ENCODE data around the gene COG5. TPM values are rescaled to one million over a fixed set of nuclear protein-coding genes. Genes with fewer than 3 reads are reported as not detected.

Gene COG5
- polyA plus RNA-seq (ENCODE audit: insufficient read length): 27.9 TPM

DNA sequence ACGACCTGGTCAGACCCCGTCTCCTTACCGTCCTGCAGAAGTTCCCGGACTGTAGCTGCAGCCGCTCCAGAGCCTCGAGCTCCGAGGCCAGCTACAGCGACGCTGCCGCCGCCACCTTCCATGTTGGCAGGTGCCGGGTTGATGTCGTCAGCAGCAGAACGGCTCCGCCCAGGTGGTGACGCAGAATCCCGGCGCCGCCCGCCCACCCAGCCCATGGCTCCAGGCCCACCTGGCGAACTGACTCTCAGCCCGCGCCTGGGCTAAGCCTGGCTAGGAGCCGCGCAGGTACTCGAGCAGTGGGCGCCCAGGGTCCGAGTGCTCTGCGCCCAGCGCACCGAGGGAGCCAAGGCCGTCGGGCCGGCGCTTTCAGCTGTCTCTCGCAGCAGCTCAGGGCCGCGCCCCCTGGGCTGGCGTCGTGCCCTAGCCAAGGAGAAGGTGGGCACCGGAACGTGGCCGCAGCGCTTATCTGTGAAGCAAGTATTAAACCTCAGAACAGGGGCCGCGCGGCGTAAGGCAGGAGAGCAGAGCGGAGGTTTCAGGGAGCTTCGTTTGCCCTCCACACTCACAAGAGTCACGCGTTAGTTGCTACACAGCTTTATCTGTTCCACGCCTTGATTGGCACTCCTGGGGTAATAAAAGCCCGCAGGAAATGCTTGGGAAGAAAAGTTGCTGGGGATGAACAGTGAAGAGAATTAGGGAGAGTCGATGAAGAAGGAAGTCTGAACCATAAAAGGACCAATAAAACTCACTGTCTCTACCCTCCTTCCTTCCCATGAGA is at the start of gene COG5, which contains the start of gene DUS4L:
Gene COG5 (minus strand): TSS at position 146 of the 778 bp plus-strand sequence. CDS start 24 bp downstream, at position 122.
Gene DUS4L (plus strand): TSS at position 197 of the 778 bp plus-strand sequence. CDS start 3,100 bp downstream, outside the sequence.
- peak; percentile 44 for DNase-seq (ENCODE audit: low read depth)

DNA sequence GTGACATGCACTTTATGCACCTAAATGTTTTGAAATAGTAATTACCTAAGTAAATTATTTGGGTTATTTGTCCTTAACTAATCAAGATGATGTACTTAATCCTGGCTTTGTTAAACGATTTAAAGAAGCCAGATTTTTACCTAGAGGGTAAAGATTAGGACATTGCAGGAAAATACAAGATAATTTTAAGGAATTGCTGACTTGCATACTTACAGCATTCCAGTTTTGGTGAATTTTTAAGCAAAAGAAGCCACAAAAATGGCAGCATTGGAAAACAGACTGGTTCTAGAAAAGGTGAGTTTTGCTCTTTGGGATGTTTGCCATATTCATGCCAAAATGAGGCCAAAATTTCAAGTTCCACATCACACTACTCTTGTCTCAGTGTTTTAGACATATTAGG is 49.7 kb upstream of the COG5 start:
- DNase-seq (ENCODE audit: low read depth): no peak

DNA sequence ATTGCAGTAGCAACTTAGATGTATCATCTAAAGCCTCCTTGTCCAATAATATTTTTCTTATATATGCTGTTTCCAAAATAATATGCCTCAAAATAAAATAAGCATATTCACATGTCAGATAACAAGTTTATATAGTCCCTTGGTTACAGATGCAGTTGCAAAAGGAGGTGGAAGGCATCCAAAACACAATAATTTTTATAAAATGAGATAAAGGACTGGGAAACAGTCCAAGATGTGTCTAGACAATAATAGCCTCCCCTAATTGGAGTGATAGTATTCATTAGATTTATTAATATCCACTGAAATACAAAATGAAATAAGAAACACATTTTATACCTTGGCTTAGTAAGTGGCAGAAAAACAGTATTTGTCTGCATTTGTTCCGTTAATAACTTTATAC is 46.6 kb upstream of the COG5 start:
- DNase-seq (ENCODE audit: low read depth): no peak

DNA sequence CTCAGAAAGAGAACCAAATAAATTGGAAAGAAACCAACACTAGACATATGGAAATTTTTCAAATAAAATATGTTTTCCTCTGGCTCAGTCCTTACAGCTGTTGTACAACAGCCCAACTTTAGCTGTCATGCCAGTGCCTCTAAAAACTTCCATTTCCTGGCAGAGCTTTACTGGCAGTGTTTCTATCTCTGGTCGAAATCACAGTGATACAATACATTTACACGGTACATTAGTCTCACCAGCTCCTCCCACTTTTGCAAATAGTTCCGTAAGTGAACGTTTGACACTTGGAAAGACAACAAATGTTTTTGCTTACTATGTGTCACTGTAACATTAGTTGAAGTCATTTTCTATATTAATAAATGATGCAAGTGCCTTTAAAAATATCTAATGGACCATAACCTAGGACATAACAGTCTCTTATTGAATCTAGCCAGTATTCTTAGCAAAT is 46.1 kb upstream of the COG5 start:
- peak; percentile 34 for DNase-seq (ENCODE audit: low read depth)

DNA sequence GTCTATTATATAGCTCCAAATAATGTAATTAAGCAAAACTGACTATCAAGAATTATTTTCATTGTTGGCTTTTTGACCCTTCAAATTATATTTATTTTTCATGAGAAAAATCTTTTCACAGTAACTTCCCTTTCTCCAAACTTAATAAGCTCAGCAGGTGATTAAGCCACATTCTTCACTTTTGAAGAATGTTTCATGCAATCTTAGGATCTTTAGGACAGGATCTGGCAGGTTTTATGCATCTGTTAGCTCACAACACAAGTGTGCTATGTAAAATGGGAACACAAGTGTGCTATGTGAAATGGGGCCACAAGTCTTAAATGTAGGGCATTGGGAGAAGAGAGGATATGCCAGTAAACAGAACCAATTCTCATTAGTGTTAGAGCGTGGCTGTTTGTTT is 42.6 kb upstream of the COG5 start:
- no peak for DNase-seq (ENCODE audit: low read depth)

DNA sequence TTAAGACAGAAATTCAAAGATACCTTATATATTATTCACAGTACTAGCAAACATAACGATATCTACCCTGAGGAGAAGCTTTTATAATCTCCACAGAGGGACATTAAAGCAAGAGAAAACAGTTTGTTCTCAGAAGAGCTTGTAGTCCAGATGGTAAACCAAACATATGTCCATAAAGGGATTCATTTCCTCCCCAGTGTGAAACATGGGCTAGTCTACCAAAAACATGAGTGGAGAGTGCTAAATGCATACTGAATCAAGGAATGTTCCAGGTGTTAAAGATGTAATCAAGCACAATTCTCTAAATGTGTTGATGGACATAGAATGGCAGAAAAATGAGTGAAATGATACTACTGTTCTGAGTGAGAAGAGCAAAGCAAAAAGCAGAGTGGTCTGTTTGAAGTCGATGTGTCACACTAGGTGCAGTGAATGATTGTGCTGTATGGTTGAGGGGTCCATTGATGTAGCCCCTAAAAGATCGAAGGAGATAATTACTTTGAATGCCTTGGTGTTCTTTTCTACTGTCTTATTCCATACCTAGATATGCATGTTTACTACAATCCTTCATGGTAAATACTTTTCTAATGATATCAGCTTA is 41.6 kb upstream of the COG5 start:
- no peak for DNase-seq (ENCODE audit: low read depth)

DNA sequence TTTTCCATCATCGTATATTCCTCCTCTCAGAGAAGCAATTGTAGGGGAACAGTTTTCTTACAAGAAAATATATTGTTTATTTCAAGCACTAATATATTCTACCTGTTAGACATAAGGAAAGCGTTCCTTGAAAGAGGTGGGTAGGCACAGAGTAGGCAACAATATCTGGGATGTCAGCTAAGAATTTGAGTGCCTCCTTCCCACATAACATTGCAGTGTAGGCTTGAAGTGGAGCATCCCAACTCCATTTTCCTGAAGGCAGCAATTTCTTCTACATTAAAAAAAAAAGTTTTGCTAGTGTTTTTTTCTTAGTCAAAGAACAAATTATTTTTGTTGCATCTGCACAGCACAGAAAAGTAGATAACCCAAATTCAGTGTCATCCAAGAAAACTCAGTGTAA is 37.1 kb upstream of the COG5 start:
- no peak for DNase-seq (ENCODE audit: low read depth)

DNA sequence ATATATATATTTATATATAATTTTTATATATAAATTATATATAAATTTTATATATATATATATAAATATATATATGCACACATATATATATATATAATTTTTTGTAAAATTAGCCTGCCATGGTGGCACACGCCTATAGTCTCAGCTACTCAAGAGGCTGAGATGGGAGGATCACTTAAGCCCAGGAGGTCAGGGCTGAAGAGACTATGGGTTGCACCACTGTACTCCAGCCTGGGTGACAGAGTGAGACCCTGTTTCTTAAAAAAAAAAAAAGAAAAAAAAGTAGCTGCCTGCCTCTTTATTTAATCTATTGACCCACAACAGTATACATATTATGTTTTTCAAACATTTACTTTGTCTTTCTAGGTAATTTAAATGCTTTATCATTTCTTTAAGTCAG is 35.5 kb upstream of the COG5 start:
- DNase-seq (ENCODE audit: low read depth): no peak

DNA sequence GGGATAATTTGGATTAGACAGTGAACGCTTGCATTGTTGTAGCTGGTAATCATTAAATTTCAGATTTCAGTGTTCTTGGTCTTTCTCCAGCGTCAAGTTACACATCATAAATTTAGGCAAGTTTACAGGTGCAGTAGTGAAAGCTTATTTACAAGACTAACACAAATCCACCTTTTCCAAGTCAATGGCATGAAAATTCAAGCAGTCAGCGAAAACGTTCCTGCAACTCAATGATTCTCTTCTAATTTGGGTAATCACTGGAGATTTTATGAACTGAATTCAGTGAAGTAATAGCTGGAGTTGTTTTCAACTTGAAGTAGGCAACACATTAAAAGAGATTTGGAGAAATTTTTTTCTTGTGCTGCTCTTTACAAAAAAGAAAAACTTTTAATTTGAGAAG is 34.2 kb upstream of the COG5 start:
- DNase-seq (ENCODE audit: low read depth): no peak

DNA sequence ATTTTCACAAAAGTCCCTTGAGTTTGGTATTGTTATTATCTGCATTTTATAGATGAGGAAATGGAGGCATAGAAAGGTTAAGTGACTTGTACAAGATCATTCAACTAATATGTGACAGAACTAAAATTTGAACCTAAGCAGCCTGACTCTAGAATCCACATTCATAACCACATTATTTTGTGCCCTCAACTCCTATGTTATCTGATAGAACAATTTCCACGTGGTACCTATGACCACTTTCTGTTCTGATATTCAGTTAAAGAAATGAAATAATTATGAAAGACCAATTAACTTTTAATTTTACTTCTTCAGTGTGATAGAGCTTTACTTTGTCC is 33.8 kb upstream of the COG5 start:
- DNase-seq (ENCODE audit: low read depth): no peak

DNA sequence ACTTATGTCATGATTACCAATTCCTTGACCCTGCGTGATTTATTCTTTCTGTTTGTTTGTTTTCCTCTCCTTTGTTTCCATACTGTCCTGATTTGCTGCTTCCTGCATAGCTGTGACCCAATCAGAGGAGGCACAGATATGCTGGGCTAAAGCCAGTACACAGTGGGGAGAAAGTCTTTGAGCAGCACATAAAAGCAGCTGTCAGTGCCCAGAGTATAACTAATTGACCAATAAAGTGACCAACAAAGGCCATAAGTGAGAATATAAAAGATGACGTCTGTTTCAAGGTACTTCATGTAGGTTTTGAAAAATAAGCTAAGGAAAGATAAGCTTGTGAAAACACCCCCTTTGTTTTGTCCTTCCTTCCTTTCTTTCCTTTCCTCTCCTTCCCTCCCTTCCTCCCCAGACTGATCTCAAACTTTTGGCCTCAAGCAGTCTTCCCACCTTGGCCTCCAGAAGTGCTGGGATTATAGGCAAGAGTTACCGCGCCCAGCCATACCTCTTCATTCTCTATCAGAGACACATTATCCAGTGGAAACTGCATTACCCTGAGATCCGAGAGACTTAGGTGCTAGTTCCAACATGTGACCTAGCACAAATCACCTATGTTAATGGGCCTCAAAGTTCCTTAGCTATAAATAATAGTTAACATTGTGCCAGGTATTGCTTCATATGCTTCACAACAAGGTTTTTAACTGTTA is 33.3 kb upstream of the COG5 start:
- no peak for DNase-seq (ENCODE audit: low read depth)

DNA sequence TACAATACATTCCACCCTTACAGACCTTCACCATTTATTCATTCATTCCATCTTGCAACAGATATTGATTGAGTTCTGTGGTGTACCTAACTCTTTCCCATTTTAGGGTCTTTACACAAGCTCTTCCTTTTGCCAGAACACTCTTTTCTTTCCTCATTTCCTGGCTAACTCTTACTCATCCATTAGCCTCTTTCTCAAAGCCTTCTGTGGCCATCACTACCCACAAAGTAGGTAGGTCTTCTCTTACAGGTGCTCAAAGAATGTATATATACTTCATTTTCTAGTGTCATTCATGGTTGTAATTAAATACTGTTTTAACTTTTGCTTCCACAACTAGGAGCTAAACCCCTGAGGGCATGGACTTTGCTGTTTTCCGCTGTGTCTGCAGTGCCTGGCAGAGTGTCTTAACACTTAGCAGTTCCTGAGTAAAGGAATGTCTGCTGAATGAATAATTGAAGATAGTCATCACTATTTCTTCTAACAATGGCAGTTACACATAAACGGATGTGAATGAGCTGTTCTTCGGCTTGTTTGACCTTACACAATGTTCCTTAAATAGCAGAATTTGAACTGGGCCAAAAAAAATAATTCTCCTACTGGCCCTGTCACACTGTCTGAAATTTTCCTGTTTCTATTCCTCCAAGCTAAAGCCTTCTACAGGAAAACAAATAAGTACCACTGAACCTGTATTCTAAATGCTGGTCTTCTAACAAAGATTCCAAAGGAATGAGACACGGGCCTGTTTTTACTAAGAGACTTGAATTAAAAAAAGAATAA is 31.4 kb upstream of the COG5 start:
- DNase-seq (ENCODE audit: low read depth): no peak

DNA sequence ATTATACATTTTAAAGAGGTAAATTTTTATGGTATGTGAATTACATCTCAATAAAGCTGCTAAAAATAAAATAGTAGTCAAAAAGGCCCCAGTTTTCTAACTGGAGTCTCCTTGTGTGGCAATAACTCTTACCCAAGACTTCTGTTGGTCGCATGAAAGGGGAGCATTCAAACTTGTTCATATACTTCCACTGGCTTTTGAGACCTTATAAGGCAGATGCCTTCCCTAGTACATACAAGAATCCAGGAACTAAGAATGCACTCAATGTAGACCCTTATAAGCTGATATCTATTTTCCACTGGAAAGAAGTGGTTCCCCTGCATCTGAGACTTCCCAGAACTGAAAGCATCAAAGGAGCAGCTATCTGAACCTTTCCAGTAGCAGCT is 29.3 kb upstream of the COG5 start:
- DNase-seq (ENCODE audit: low read depth): no peak

DNA sequence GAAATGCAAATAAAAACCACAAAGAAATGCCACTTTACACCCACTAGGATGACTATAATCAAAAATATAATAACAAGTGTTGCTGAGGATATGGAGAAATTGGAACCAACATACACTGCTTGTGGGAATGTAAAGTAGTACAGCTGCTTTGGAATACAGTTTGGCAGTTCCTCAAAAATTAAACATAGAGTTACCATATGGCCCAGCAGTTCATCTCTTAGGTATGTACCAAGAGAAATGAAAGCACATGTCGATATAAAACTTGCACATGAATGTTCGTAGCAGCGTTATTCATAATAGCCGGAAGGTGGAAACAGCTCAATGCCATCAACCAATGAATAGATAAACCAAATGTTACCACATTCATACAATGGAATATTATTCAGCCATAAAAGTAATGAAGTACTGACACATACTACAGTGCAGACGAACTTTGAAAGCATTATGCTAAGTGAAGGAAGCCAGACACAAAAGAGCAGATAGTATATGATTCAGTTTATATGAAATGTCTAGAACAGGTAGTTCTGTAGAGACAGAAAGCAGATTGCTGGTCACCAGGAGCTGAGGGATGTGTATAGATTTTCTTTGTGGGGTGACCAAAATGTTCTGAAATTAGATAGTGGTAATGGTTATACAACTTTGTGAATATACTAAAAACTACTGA is 28.8 kb upstream of the COG5 start:
- DNase-seq (ENCODE audit: low read depth): no peak

DNA sequence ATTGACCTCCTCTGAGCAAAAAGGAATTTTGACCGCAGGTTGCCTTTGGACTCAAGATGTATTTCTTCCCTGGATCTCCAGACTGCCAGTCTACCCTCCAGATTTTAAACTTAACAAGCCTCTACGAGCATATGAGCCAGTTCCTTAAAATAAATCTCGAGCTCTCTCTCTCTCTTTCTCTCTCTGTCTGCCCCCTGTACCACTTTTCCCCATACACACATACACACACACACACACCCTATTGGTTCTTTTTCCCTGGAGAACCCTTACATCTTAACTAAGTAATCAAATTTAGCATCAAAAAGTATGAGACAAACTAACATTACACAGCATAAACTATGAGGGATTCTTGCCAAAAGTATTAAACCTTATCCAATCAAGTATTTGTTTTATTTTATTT is 27.7 kb upstream of the COG5 start:
- DNase-seq (ENCODE audit: low read depth): no peak

DNA sequence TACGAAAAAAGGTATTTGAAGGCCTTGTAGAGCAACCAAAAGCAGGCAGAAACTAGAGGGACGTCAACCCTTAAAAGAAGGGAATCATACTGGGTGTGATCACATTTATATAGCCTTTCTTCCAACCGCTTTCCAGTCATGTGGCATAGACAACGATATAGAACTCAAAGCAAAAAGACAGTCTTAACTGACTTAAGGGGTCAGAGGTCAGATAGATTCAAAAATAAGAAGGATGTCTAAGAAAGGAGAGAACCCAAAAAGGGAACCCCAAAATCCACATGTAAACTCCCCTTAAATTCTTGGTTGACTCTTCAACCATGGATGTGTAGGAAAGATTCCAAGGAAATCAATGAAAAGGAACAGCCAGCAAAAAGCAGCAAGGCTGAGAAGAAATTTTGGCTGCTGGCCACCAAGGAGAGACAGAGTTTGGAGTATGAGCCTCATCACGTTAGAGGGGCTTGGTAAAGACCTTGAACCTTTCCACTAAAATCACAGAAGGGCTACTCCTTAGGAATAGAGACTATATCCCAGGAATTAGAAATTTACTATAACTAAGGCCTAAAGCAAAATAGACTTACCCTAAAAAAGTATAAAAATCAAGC is 24.9 kb upstream of the COG5 start:
- no peak for DNase-seq (ENCODE audit: low read depth)

DNA sequence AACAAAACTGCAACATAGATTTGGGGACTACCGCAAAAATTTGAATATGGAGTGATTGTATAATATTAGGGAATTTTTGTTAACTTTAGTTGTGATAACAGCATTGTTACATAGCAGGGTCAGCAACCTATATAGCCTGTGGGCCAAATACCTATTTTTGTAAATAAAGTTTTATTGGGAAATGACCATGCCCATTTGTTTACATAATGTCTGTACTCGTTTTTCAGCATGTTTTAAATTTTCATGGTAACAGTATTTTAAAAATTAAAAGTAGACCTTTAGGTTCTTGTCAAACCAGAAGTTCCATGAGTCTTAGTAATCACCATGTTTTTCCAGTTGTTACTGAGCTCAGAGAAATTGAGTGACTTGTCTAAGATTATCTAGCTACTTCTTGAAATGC is 21.0 kb upstream of the COG5 start:
- no peak for DNase-seq (ENCODE audit: low read depth)

DNA sequence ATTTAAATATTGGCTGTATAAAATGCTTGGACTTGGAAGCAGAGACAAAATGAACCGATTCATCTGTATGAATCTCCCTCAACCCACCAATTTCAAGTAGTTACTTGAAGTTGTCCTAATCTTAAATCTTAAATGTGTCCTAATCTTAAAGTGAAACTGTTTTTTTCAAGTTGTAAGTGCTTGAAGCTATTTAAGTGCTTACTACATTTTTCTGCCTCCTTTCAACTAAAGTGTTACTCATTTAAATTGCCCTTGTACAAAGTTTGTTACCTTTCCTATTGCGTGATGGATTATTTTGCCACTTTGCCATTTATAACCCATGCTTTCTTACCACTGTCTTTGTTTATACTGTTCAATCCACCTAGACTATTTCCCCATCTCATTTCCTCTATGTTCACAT is 19.2 kb upstream of the COG5 start:
- DNase-seq (ENCODE audit: low read depth): no peak

DNA sequence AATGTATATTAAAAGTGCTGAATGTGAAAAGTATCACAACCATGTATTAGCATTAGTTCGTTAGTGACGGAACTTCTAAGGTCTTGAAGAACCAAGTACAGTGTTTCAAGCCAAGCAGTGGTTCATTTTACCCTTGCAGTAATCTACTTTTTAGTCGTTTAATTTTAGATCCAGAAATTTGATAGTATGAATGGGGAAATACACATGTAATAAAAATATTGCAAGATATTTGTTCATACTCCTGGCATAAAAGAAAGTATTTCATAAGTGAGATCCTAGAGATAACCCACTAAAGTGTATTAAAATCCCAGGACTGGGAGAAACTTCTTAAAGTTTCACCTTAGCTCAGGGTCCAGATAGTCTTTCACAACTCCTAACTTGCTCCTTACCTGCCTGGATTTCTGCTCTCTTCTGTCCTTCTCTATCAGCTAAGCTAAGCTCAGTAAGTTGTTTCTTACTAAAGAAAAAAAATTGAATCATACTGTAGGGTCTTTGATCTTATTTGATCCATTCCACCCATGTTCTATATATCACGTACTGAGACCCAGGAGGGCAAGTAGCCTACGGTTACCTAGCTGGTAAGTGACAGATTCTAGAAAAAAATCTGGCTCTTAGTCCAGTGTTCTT is 17.8 kb upstream of the COG5 start:
- DNase-seq (ENCODE audit: low read depth): no peak

DNA sequence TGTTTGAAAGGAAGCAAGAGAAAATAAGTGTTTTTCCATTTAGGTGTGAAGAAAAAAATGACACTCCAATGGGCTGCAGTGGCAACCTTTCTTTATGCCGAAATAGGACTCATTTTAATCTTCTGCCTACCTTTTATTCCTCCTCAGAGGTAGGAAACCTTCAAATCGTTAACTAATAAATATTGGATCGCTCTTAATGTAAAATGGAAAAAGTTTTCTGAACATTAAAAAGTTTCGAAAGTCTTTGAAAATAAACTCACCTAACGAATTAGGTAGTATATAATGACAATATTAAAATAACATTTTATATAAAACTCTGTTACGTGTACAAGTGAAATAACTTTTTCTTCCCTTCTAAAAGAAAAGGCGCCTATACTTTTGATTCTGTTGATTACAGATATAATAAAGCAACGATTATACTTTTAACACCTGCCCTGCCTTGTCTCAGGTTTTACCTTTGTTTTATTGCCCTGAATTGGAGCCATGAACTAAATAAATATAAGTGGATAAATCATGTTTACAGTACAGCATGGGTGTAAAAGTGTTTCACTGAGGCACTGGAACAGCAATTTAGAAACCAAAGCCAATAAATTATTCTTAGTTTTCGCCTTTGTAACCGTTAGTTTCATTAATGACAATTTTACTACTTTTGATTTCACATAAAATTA is 17.1 kb upstream of the COG5 start:
- no peak for DNase-seq (ENCODE audit: low read depth)

All from forelimb muscle (tissue), 1 donor.